ENCODE measurements around the gene DMRT3. TPM values are rescaled to one million over a fixed set of nuclear protein-coding genes. Genes with fewer than 3 reads are reported as not detected.

The DMRT3 gene
- total RNA-seq, 1 donor from 2014 or later: not detected

- Histone ChIP-seq H3K27ac (no peak overlapping the region), H3K36me3 (no peaks in the 10 kb centered on the region), H3K9me3 (no peaks in the 10 kb centered on the region), H3K4me1 (no peaks in the 10 kb centered on the region), H3K27me3 (no peaks in the 10 kb centered on the region), H3K4me3 (no peak overlapping the region)
- DNase-seq (ENCODE audit: extremely low spot score in 2 of 2): no peak
- intact Hi-C loops (cut with DNase I): no loop called here
- TF ChIP-seq CTCF (IDR thresholded peaks at IDR 0.05) (no peak), POLR2AphosphoS5 (IDR thresholded peaks at IDR 0.05; ENCODE audit: insufficient read depth in 1 of 2, low read depth in 1 of 2) (no peak), POLR2A (IDR thresholded peaks at IDR 0.05) (no peak)
Observed at GRCh38 chr9:1034271-1034670, 57.8 kb downstream of the DMRT3 start.

- Histone ChIP-seq H3K9me3 (no peaks in the 10 kb centered on the region), H3K27ac (no peak overlapping the region), H3K4me3 (no peak overlapping the region), H3K27me3 (peaks cover 7% of the 10 kb centered on the region), H3K4me1 (no peaks in the 10 kb centered on the region), H3K36me3 (no peaks in the 10 kb centered on the region)
- no peak for DNase-seq (ENCODE audit: extremely low spot score in 2 of 2)
- TF ChIP-seq POLR2A (IDR thresholded peaks at IDR 0.05): no peak
- TF ChIP-seq POLR2AphosphoS5 (IDR thresholded peaks at IDR 0.05; ENCODE audit: insufficient read depth in 1 of 2, low read depth in 1 of 2): no peak
- TF ChIP-seq CTCF (IDR thresholded peaks at IDR 0.05): no peak
- intact Hi-C loops (cut with DNase I): no loop called here
Observed at GRCh38 chr9:1039589-1039988, 63.1 kb downstream of the DMRT3 start.

Small RNAs within 50 kb of the gene (small RNA-seq; reads per million reads assigned to genes)
- not detected for gene RNU6-1073P

Other genes starting within 250 kb of the DMRT3 start
- not detected for gene DMRT1, start 135.0 kb upstream of the DMRT3 start, total RNA-seq
- 2.5 TPM for gene DMRT2, start 73.7 kb downstream of the DMRT3 start, total RNA-seq

All from vagina (tissue), 2 donors.